ENCODE data around the gene LAMTOR1.

LAMTOR1 gene

GRCh38 chr11:72105888-72106287 lies 2.8 kb upstream of the LAMTOR1 start, which contains the start of gene TOMT:
TSS of gene TOMT (plus strand) at chr11:72105924. CDS start at chr11:72105952, 28 bp downstream.
- 94% methylated on average over 14 of the region's 14 CpGs for WGBS
- Histone ChIP-seq H2BK12ac (ENCODE audit: low read length in 2 of 2) (peak within 1 kb of the TSS in 1 of 2 experiments; percentile 20), H3K9me3 (ENCODE audit: control insufficient read depth, low read length) (no peaks in the 10 kb centered on the region), H3K4me2 (ENCODE audit: low read length, poor library complexity, severe bottlenecking) (no peak within 1 kb of the TSS), H2AFZ (ENCODE audit: low read depth, low read length) (no peak within 1 kb of the TSS), H4K8ac (ENCODE audit: low read length) (no peak within 1 kb of the TSS), H3K36me3 (ENCODE audit: control insufficient read depth in 1 of 2, insufficient read depth in 2 of 2, low read depth in 1 of 2, low read length in 2 of 2) (peaks cover 18 to 29% of the 10 kb centered on the region in 2 experiments), H2AK5ac (ENCODE audit: low read length, severe bottlenecking) (no peak within 1 kb of the TSS), H2BK5ac (ENCODE audit: low read depth, low read length, poor library complexity, severe bottlenecking) (no peak within 1 kb of the TSS), H3K9ac (ENCODE audit: low read length) (no peak within 1 kb of the TSS), H3K23ac (ENCODE audit: low read length in 2 of 2) (no peak within 1 kb of the TSS), H3K4me3 (ENCODE audit: insufficient read depth in 1 of 2, low read depth in 1 of 2, low read length in 2 of 2) (no peak within 1 kb of the TSS), H2BK120ac (ENCODE audit: low read depth, low read length) (no peak within 1 kb of the TSS), H3K79me1 (replicated peaks; ENCODE audit: low read length, poor library complexity, severe bottlenecking) (peaks cover 3% of the 10 kb centered on the region), H3K14ac (ENCODE audit: low read length in 2 of 2) (no peak within 1 kb of the TSS), H3K4ac (ENCODE audit: low read depth in 1 of 2, low read length in 2 of 2) (no peak within 1 kb of the TSS), H3K27me3 (ENCODE audit: control insufficient read depth in 1 of 2, insufficient read depth in 1 of 2, low read length in 2 of 2) (no peaks in the 10 kb centered on the region), H3K4me1 (ENCODE audit: control insufficient read depth, insufficient read depth, low read depth, low read length) (peaks cover 9% of the 10 kb centered on the region), H3K27ac (ENCODE audit: low read length, poor library complexity, severe bottlenecking) (no peak within 1 kb of the TSS), H2BK15ac (ENCODE audit: low read depth, poor library complexity, severe bottlenecking) (no peak within 1 kb of the TSS), H3K18ac (ENCODE audit: low read depth in 1 of 2, low read length in 2 of 2) (no peak within 1 kb of the TSS), H4K91ac (ENCODE audit: low read length) (peak within 1 kb of the TSS; percentile 64)
- no peak for DNase-seq

GRCh38 chr11:72103754-72104167 lies 664 bp upstream of the LAMTOR1 start:
- H4K91ac ChIP-seq (ENCODE audit: low read length): peak overlapping the region; percentile 79
- peak overlapping the region; percentile 4 to 11 for H2BK12ac ChIP-seq (ENCODE audit: low read length in 2 of 2)
- H4K8ac ChIP-seq (ENCODE audit: low read length): peak overlapping the region; percentile 99
- no peak overlapping the region for H3K23ac ChIP-seq (ENCODE audit: low read length in 2 of 2)
- DNase-seq: no peak
- 95% methylated on average over 11 of the region's 11 CpGs for WGBS
- H3K4me3 ChIP-seq (ENCODE audit: insufficient read depth in 1 of 2, low read depth in 1 of 2, low read length in 2 of 2): peak overlapping the region in 1 of 2 experiments; percentile 57
- H3K9ac ChIP-seq (ENCODE audit: low read length): peak overlapping the region; percentile 78
- peak overlapping the region; percentile 79 for H2AFZ ChIP-seq (ENCODE audit: low read depth, low read length)
- H3K14ac ChIP-seq (ENCODE audit: low read length in 2 of 2): no peak overlapping the region
- H2BK5ac ChIP-seq (ENCODE audit: low read depth, low read length, poor library complexity, severe bottlenecking): no peak overlapping the region
- peak overlapping the region; percentile 84 for H2AK5ac ChIP-seq (ENCODE audit: low read length, severe bottlenecking)
- H3K36me3 ChIP-seq (ENCODE audit: control insufficient read depth in 1 of 2, insufficient read depth in 2 of 2, low read depth in 1 of 2, low read length in 2 of 2): peaks cover 22 to 24% of the 10 kb centered on the region in 2 experiments
- peak overlapping the region; percentile 15 for H2BK15ac ChIP-seq (ENCODE audit: low read depth, poor library complexity, severe bottlenecking)
- H3K9me3 ChIP-seq (ENCODE audit: control insufficient read depth, low read length): no peaks in the 10 kb centered on the region
- peak overlapping the region; percentile 60 for H3K27ac ChIP-seq (ENCODE audit: low read length, poor library complexity, severe bottlenecking)
- no peaks in the 10 kb centered on the region for H3K27me3 ChIP-seq (ENCODE audit: control insufficient read depth in 1 of 2, insufficient read depth in 1 of 2, low read length in 2 of 2)
- peak overlapping the region; percentile 69 for H2BK120ac ChIP-seq (ENCODE audit: low read depth, low read length)
- peaks cover 11% of the 10 kb centered on the region for H3K4me1 ChIP-seq (ENCODE audit: control insufficient read depth, insufficient read depth, low read depth, low read length)
- peak overlapping the region; percentile 49 to 98 for H3K4ac ChIP-seq (ENCODE audit: low read depth in 1 of 2, low read length in 2 of 2)
- peaks cover 19% of the 10 kb centered on the region for H3K79me1 ChIP-seq (replicated peaks; ENCODE audit: low read length, poor library complexity, severe bottlenecking)
- H3K18ac ChIP-seq (ENCODE audit: low read depth in 1 of 2, low read length in 2 of 2): peak overlapping the region; percentile 91 to 95
- no peak overlapping the region for H3K4me2 ChIP-seq (ENCODE audit: low read length, poor library complexity, severe bottlenecking)

GRCh38 chr11:72102631-72102945 lies 509 bp downstream of the LAMTOR1 start:
- Histone ChIP-seq H2BK12ac (ENCODE audit: low read length in 2 of 2) (no peak overlapping the region), H3K9ac (ENCODE audit: low read length) (peak overlapping the region; percentile 99), H2BK120ac (ENCODE audit: low read depth, low read length) (peak overlapping the region; percentile 62), H2AK5ac (ENCODE audit: low read length, severe bottlenecking) (peak overlapping the region; percentile 23), H3K4ac (ENCODE audit: low read depth in 1 of 2, low read length in 2 of 2) (peak overlapping the region; percentile 92 to 97), H2AFZ (ENCODE audit: low read depth, low read length) (no peak overlapping the region), H3K27me3 (ENCODE audit: control insufficient read depth in 1 of 2, insufficient read depth in 1 of 2, low read length in 2 of 2) (no peaks in the 10 kb centered on the region), H3K18ac (ENCODE audit: low read depth in 1 of 2, low read length in 2 of 2) (peak overlapping the region; percentile 95 to 98), H4K91ac (ENCODE audit: low read length) (peak overlapping the region; percentile 94), H2BK15ac (ENCODE audit: low read depth, poor library complexity, severe bottlenecking) (peak overlapping the region; percentile 68), H3K23ac (ENCODE audit: low read length in 2 of 2) (peak overlapping the region in 1 of 2 experiments; percentile 43), H3K4me1 (ENCODE audit: control insufficient read depth, insufficient read depth, low read depth, low read length) (peaks cover 11% of the 10 kb centered on the region), H3K27ac (ENCODE audit: low read length, poor library complexity, severe bottlenecking) (peak overlapping the region; percentile 95), H3K79me1 (replicated peaks; ENCODE audit: low read length, poor library complexity, severe bottlenecking) (peaks cover 30% of the 10 kb centered on the region), H3K9me3 (ENCODE audit: control insufficient read depth, low read length) (no peaks in the 10 kb centered on the region), H3K4me3 (ENCODE audit: insufficient read depth in 1 of 2, low read depth in 1 of 2, low read length in 2 of 2) (peak overlapping the region; percentile 85 to 88), H3K14ac (ENCODE audit: low read length in 2 of 2) (peak overlapping the region in 1 of 2 experiments; percentile 94), H3K4me2 (ENCODE audit: low read length, poor library complexity, severe bottlenecking) (peak overlapping the region; percentile 78), H4K8ac (ENCODE audit: low read length) (peak overlapping the region; percentile 99), H3K36me3 (ENCODE audit: control insufficient read depth in 1 of 2, insufficient read depth in 2 of 2, low read depth in 1 of 2, low read length in 2 of 2) (peaks cover 23 to 36% of the 10 kb centered on the region in 2 experiments), H2BK5ac (ENCODE audit: low read depth, low read length, poor library complexity, severe bottlenecking) (peak overlapping the region; percentile 90)
- WGBS: 4% methylated on average over 6 of the region's 9 CpGs
- DNase-seq: no peak

- Histone ChIP-seq H2BK15ac (ENCODE audit: low read depth, poor library complexity, severe bottlenecking) (no peak overlapping the region), H2BK12ac (ENCODE audit: low read length in 2 of 2) (no peak overlapping the region), H3K27me3 (ENCODE audit: control insufficient read depth in 1 of 2, insufficient read depth in 1 of 2, low read length in 2 of 2) (no peaks in the 10 kb centered on the region), H3K27ac (ENCODE audit: low read length, poor library complexity, severe bottlenecking) (no peak overlapping the region), H3K9ac (ENCODE audit: low read length) (peak overlapping the region; percentile 99), H2AK5ac (ENCODE audit: low read length, severe bottlenecking) (peak overlapping the region; percentile 23), H3K36me3 (ENCODE audit: control insufficient read depth in 1 of 2, insufficient read depth in 2 of 2, low read depth in 1 of 2, low read length in 2 of 2) (peaks cover 27 to 40% of the 10 kb centered on the region in 2 experiments), H2BK5ac (ENCODE audit: low read depth, low read length, poor library complexity, severe bottlenecking) (no peak overlapping the region), H3K4me1 (ENCODE audit: control insufficient read depth, insufficient read depth, low read depth, low read length) (peaks cover 11% of the 10 kb centered on the region), H3K79me1 (replicated peaks; ENCODE audit: low read length, poor library complexity, severe bottlenecking) (peaks cover 34% of the 10 kb centered on the region), H4K8ac (ENCODE audit: low read length) (peak overlapping the region; percentile 99), H3K4ac (ENCODE audit: low read depth in 1 of 2, low read length in 2 of 2) (peak overlapping the region; percentile 2 to 97), H3K4me2 (ENCODE audit: low read length, poor library complexity, severe bottlenecking) (peak overlapping the region; percentile 78), H4K91ac (ENCODE audit: low read length) (peak overlapping the region; percentile 94), H3K14ac (ENCODE audit: low read length in 2 of 2) (no peak overlapping the region), H3K23ac (ENCODE audit: low read length in 2 of 2) (no peak overlapping the region), H3K18ac (ENCODE audit: low read depth in 1 of 2, low read length in 2 of 2) (peak overlapping the region in 1 of 2 experiments; percentile 98), H3K4me3 (ENCODE audit: insufficient read depth in 1 of 2, low read depth in 1 of 2, low read length in 2 of 2) (peak overlapping the region; percentile 85 to 88), H2AFZ (ENCODE audit: low read depth, low read length) (no peak overlapping the region), H2BK120ac (ENCODE audit: low read depth, low read length) (peak overlapping the region; percentile 62), H3K9me3 (ENCODE audit: control insufficient read depth, low read length) (no peaks in the 10 kb centered on the region)
- no peak for DNase-seq
- 84% methylated on average over 4 of the region's 4 CpGs for WGBS
Measured at GRCh38 chr11:72102162-72102561, 935 bp downstream of the LAMTOR1 start.
